Liver (tissue), 3 donors: Measurements from ENCODE around the gene MUCL3.

Experiments used
- GABPA ChIP-seq, 2 donors: IDR thresholded peaks in 1 of 2; conservative IDR thresholded peaks in 1 of 2; 2 replicates each; pipeline ENCODE4 v1.6.1; 2016; ENCODE audit warnings: antibody characterized with exemption in 2 of 2, mild to moderate bottlenecking in 1 of 2, moderate library complexity in 1 of 2
- HNF4G ChIP-seq: IDR thresholded peaks from 2 replicates; pipeline ENCODE4 v1.6.1; 2016; ENCODE audit warnings: antibody characterized with exemption
- JUND ChIP-seq, 2 donors: IDR thresholded peaks; 2 replicates each; pipeline ENCODE4 v1.6.1; 2016; ENCODE audit warnings: antibody characterized with exemption in 2 of 2
- RAD21 ChIP-seq, 2 donors: IDR thresholded peaks; 2 replicates each; pipeline ENCODE4 v1.6.1; 2016; ENCODE audit warnings: antibody characterized with exemption in 2 of 2, mild to moderate bottlenecking in 2 of 2
- SP1 ChIP-seq: IDR thresholded peaks from 2 replicates; pipeline ENCODE4 v1.6.1; 2018; ENCODE audit warnings: antibody characterized with exemption, mild to moderate bottlenecking
- TAF1 ChIP-seq: conservative IDR thresholded peaks from 2 replicates; pipeline ENCODE4 v1.6.1; 2016; ENCODE audit warnings: antibody characterized with exemption, mild to moderate bottlenecking
- YY1 ChIP-seq: IDR thresholded peaks from 2 replicates; pipeline ENCODE4 v1.6.1; 2016; ENCODE audit warnings: antibody characterized with exemption, mild to moderate bottlenecking
- TF ChIP-seq, protein P1 (sequence below): fragments of 150-350 bp; IDR thresholded peaks from 2 replicates; pipeline ENCODE4 v1.5.1; 2017; ENCODE audit warnings: improper control_type of control experiment, low read depth, low read length; ENCODE audit not compliant: missing input control
- TF ChIP-seq, protein P2 (sequence below): IDR thresholded peaks from 2 replicates; pipeline ENCODE4 v1.6.1; 2016; ENCODE audit warnings: antibody characterized with exemption
- TF ChIP-seq, protein P3 (sequence below): IDR thresholded peaks from 2 replicates; pipeline ENCODE4 v1.6.1; 2016; ENCODE audit warnings: antibody characterized with exemption
- TF ChIP-seq, protein P4 (sequence below): IDR thresholded peaks from 2 replicates; pipeline ENCODE4 v1.6.1; 2016; ENCODE audit warnings: antibody characterized with exemption, mild to moderate bottlenecking
- donor health status: healthy.
- donor health status: healthy.

DNA sequence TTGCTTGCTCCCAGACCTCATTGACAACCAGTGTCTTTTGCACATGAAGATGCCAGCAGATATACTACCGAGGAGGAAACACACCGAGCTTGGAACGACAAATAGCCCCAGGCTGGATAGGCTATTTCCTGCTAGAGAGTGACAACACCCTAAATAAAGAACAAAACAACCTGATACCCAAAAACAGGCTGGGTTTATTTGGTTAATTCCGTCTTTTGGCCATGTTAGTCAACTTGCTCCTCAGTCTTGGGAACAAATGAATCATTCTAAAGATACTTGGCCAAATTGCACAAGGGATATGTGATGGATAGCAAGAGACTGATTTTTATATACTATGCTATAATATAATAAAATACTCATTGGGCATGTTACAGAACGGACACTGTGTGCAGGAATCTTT, 58.0 kb downstream of the MUCL3 start:
- TF ChIP-seq, protein P1, sequence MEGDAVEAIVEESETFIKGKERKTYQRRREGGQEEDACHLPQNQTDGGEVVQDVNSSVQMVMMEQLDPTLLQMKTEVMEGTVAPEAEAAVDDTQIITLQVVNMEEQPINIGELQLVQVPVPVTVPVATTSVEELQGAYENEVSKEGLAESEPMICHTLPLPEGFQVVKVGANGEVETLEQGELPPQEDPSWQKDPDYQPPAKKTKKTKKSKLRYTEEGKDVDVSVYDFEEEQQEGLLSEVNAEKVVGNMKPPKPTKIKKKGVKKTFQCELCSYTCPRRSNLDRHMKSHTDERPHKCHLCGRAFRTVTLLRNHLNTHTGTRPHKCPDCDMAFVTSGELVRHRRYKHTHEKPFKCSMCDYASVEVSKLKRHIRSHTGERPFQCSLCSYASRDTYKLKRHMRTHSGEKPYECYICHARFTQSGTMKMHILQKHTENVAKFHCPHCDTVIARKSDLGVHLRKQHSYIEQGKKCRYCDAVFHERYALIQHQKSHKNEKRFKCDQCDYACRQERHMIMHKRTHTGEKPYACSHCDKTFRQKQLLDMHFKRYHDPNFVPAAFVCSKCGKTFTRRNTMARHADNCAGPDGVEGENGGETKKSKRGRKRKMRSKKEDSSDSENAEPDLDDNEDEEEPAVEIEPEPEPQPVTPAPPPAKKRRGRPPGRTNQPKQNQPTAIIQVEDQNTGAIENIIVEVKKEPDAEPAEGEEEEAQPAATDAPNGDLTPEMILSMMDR = no peak
- no peak for TF ChIP-seq SP1
- TF ChIP-seq, protein P2, sequence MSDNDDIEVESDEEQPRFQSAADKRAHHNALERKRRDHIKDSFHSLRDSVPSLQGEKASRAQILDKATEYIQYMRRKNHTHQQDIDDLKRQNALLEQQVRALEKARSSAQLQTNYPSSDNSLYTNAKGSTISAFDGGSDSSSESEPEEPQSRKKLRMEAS = no peak
- no peak for TF ChIP-seq YY1
- TF ChIP-seq, protein P3, sequence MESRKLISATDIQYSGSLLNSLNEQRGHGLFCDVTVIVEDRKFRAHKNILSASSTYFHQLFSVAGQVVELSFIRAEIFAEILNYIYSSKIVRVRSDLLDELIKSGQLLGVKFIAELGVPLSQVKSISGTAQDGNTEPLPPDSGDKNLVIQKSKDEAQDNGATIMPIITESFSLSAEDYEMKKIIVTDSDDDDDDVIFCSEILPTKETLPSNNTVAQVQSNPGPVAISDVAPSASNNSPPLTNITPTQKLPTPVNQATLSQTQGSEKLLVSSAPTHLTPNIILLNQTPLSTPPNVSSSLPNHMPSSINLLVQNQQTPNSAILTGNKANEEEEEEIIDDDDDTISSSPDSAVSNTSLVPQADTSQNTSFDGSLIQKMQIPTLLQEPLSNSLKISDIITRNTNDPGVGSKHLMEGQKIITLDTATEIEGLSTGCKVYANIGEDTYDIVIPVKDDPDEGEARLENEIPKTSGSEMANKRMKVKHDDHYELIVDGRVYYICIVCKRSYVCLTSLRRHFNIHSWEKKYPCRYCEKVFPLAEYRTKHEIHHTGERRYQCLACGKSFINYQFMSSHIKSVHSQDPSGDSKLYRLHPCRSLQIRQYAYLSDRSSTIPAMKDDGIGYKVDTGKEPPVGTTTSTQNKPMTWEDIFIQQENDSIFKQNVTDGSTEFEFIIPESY = no peak
- TF ChIP-seq, protein P4, sequence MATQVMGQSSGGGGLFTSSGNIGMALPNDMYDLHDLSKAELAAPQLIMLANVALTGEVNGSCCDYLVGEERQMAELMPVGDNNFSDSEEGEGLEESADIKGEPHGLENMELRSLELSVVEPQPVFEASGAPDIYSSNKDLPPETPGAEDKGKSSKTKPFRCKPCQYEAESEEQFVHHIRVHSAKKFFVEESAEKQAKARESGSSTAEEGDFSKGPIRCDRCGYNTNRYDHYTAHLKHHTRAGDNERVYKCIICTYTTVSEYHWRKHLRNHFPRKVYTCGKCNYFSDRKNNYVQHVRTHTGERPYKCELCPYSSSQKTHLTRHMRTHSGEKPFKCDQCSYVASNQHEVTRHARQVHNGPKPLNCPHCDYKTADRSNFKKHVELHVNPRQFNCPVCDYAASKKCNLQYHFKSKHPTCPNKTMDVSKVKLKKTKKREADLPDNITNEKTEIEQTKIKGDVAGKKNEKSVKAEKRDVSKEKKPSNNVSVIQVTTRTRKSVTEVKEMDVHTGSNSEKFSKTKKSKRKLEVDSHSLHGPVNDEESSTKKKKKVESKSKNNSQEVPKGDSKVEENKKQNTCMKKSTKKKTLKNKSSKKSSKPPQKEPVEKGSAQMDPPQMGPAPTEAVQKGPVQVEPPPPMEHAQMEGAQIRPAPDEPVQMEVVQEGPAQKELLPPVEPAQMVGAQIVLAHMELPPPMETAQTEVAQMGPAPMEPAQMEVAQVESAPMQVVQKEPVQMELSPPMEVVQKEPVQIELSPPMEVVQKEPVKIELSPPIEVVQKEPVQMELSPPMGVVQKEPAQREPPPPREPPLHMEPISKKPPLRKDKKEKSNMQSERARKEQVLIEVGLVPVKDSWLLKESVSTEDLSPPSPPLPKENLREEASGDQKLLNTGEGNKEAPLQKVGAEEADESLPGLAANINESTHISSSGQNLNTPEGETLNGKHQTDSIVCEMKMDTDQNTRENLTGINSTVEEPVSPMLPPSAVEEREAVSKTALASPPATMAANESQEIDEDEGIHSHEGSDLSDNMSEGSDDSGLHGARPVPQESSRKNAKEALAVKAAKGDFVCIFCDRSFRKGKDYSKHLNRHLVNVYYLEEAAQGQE = no peak
- TF ChIP-seq GABPA (IDR thresholded peaks at IDR 0.05 in 1 of 2, conservative IDR thresholded peaks at IDR 0.05 in 1 of 2) = no peak
- no peak for TF ChIP-seq HNF4G
- no peak for TF ChIP-seq TAF1
- TF ChIP-seq RAD21 (IDR thresholded peaks at IDR 0.05) = no peak
- no peak for TF ChIP-seq JUND (IDR thresholded peaks at IDR 0.05)
